Measurements from ENCODE around the gene OTOG. TPM values are rescaled to one million over a fixed set of nuclear protein-coding genes. Genes with fewer than 3 reads are reported as not detected.

The OTOG gene
- total and polyA plus RNA-seq, 2 of the 8 experiments (the other 6 are each of a cell fraction or from before 2014, with no cell fraction given): 0.41 to 1.5 TPM

GRCh38 chr11:17552041-17552355 lies 4.9 kb downstream of the OTOG start:
- Histone ChIP-seq H3K36me3 (ENCODE audit: control insufficient read depth in 2 of 4, insufficient read depth in 4 of 4, low read length in 3 of 4) (no peaks in the 10 kb centered on the region), H3K23me2 (ENCODE audit: low read depth, low read length) (peaks cover 7% of the 10 kb centered on the region; the same call in 1 of the 2 replicates), H2AFZ (ENCODE audit: low read length) (no peak overlapping the region), H2BK20ac (ENCODE audit: low read length) (no peak overlapping the region), H3K4me1 (replicated peaks in 1 of 4; ENCODE audit: control insufficient read depth in 3 of 4, insufficient read depth in 4 of 4, low read length in 3 of 4) (peaks cover 0 to 13% (median 6%) of the 10 kb centered on the region in 4 experiments; a peak in 4 of 7 replicates), H3K14ac (ENCODE audit: insufficient read length) (no peak overlapping the region), H4K91ac (replicated peaks; ENCODE audit: insufficient read length, low read length) (no peak overlapping the region), H4K8ac (ENCODE audit: extremely low read depth, insufficient read depth, low read length) (no peak overlapping the region), H4K5ac (ENCODE audit: insufficient read length, low read depth, low read length) (no peak overlapping the region), H3K27ac (ENCODE audit: low read depth, low read length) (no peak overlapping the region), H3K4me2 (ENCODE audit: insufficient read depth in 1 of 2, low read depth in 2 of 2, low read length in 2 of 2) (no peak overlapping the region), H2BK15ac (ENCODE audit: low read length) (no peak overlapping the region), H2BK12ac (ENCODE audit: low read depth, low read length) (no peak overlapping the region), H2AK5ac (ENCODE audit: low read depth, low read length) (no peak overlapping the region), H3K9me3 (ENCODE audit: insufficient read depth in 2 of 2, low read depth in 1 of 2, low read length in 1 of 2) (no peaks in the 10 kb centered on the region), H3K4ac (replicated peaks; ENCODE audit: insufficient read length, low read depth, low read length) (no peak overlapping the region), H3K23ac (ENCODE audit: insufficient read length) (no peak overlapping the region), H2BK120ac (replicated peaks; ENCODE audit: low read depth, low read length) (no peak overlapping the region), H3K56ac (replicated peaks; ENCODE audit: insufficient read length, low read depth, low read length) (no peak overlapping the region), H4K20me1 (replicated peaks in 1 of 2; ENCODE audit: control insufficient read depth in 1 of 2, insufficient read depth in 2 of 2, low read length in 2 of 2) (no peaks in the 10 kb centered on the region), H2BK5ac (ENCODE audit: low read depth, low read length) (no peak overlapping the region), H3K27me3 (replicated peaks in 1 of 4; ENCODE audit: control insufficient read depth in 3 of 4, extremely low read depth in 1 of 4, insufficient read depth in 3 of 4, low read length in 3 of 4) (peaks cover 0 to 8% (median 2%) of the 10 kb centered on the region in 4 experiments; a peak in 2 of 7 replicates), H3K9ac (replicated peaks in 1 of 4; ENCODE audit: extremely low read depth in 1 of 4, low read depth in 3 of 4, low read length in 3 of 4) (no peak overlapping the region), H3K4me3 (ENCODE audit: extremely low read depth in 1 of 4, insufficient read depth in 2 of 4, low read depth in 3 of 4, low read length in 4 of 4) (no peak overlapping the region), H3K79me1 (ENCODE audit: low read depth, low read length) (no peaks in the 10 kb centered on the region), H3K18ac (ENCODE audit: extremely low read depth, low read length) (no peak overlapping the region), H3K79me2 (ENCODE audit: control insufficient read depth in 1 of 2, insufficient read depth in 2 of 2, low read length in 2 of 2) (no peaks in the 10 kb centered on the region)
- ChIA-PET POLR2A (ENCODE audit: partially characterized antibody) (no interaction called here), CTCF (ENCODE audit: partially characterized antibody) (interaction anchor here (0.6 to 9.4 kb wide), 6 partner anchors 9 to 421 kb away, joined by 3 to 98 read pairs (median 4); no protein-coding TSS in a partner anchor)
- no peak for DNase-seq (ENCODE audit: low read depth in 1 of 2, low spot score in 2 of 2)
- no peak for TF ChIP-seq ZNF274 (IDR thresholded peaks at IDR 0.05; ENCODE audit: borderline replicate concordance, extremely low read depth, low read length)
- TF ChIP-seq TEAD4 (IDR thresholded peaks at IDR 0.05; ENCODE audit: low read depth, low read length): no peak
- no peak for TF ChIP-seq BRCA1 (IDR thresholded peaks at IDR 0.05; ENCODE audit: low read depth, low read length)
- FAIRE-seq: no peak
- 95% methylated on average over 3 of the region's 4 CpGs; no CpG with 5 or more reads in 1 of the 2 experiments for WGBS, 2 experiments (ENCODE audit: extremely low coverage in 1 of 2, insufficient coverage in 1 of 2, insufficient read length in 1 of 2, insufficient replicate concordance in 2 of 2, low coverage in 1 of 2, low lambda C conversion rate in 2 of 2, missing lambda C conversion rate in 1 of 2)
